Measurements from ENCODE around the gene ACBD6. TPM values are rescaled to one million over a fixed set of nuclear protein-coding genes. Genes with fewer than 3 reads are reported as not detected.
A peak's percentile ranks its signal among the peaks of the same experiment; 100 is the strongest.
"Not testable (repeated sequence)": the region's sequence is repeated elsewhere in the genome, so short reads cannot be mapped to it uniquely, and the experiment has no call there.

Gene ACBD6
- total RNA-seq, 3 donors from 2014 or later: 42.6 to 50.1 (median 48.8) TPM

DNA sequence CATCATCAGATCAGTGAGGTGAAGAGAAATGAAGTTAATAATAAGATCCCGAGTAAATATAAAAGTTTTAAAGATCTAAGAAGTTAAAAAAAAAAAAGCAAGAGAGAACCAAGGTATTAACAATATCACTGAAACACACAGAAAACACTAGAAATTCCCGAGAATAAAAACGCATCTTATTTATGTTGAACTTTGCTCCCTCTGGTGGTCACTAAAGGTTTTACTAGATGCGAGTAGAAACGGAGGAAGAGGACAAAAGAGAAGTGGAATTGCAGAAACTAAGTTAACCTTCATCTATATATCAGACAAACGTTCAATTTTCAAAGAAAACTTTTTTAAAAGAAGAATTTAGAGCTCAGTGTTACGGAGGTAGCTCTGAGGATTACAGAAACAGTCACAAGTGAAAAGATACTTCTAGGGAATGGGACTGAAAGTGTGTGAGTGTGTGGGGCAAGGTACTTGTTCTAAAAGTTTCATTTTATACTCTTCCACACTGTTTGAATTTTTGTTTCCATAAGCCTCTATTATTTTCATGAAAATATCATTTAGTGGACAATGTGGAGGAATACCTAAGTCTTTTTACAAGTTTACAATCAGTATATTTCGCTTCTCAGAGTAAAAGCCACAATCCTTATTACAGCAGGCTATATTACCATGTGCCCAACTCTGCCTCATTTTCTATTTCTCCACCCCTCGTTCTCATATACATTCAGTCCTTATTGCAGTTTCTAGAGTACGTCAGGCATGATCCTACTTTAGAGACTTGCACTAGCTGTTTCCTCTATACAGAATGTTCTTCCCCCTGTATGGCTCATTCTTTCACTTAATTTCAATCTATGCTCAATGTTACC, 19.7 kb downstream of the ACBD6 start:
- no peak overlapping the region for H3K4me3 ChIP-seq
- intact Hi-C loops (cut with DNase I; ENCODE audit: low total_unique reads): no loop called here
- no peak for DNase-seq (ENCODE audit: low spot score in 2 of 2)
- no peaks in the 10 kb centered on the region for H3K4me1 ChIP-seq
- H3K27ac ChIP-seq: no peak overlapping the region
- H3K36me3 ChIP-seq: peaks cover 8% of the 10 kb centered on the region
- TF ChIP-seq, protein P1, sequence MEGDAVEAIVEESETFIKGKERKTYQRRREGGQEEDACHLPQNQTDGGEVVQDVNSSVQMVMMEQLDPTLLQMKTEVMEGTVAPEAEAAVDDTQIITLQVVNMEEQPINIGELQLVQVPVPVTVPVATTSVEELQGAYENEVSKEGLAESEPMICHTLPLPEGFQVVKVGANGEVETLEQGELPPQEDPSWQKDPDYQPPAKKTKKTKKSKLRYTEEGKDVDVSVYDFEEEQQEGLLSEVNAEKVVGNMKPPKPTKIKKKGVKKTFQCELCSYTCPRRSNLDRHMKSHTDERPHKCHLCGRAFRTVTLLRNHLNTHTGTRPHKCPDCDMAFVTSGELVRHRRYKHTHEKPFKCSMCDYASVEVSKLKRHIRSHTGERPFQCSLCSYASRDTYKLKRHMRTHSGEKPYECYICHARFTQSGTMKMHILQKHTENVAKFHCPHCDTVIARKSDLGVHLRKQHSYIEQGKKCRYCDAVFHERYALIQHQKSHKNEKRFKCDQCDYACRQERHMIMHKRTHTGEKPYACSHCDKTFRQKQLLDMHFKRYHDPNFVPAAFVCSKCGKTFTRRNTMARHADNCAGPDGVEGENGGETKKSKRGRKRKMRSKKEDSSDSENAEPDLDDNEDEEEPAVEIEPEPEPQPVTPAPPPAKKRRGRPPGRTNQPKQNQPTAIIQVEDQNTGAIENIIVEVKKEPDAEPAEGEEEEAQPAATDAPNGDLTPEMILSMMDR (IDR thresholded peaks at IDR 0.05): peak; percentile 45 to 57 (median 55)
- TF ChIP-seq POLR2A (IDR thresholded peaks at IDR 0.05): no peak
- TF ChIP-seq POLR2AphosphoS5 (IDR thresholded peaks at IDR 0.05): no peak
- no peaks in the 10 kb centered on the region for H3K9me3 ChIP-seq
- no peaks in the 10 kb centered on the region for H3K27me3 ChIP-seq

DNA sequence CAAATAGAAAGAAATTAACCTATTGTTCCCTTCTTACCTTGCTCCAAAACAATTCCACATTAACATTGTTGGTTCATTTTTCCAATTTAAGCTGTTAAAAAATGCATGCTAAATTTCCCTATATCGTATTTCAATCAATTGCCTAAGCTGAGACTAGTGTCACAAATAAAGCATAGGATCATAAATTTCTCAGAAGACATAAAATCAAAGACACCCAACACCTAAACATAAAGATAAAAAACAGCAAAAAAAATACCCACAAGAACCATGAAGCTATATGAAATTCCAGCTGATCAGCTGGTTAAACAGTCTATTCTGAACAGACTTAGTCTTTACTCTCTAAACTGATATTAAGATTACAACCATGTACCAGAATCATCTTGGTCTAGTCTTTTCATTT, 32.3 kb downstream of the ACBD6 start:
- no peak overlapping the region for H3K27ac ChIP-seq
- DNase-seq (ENCODE audit: low spot score in 2 of 2): no peak
- H3K36me3 ChIP-seq: no peaks in the 10 kb centered on the region
- intact Hi-C loops (cut with DNase I; ENCODE audit: low total_unique reads): no loop called here
- peaks cover 0 to under 1% of the 10 kb centered on the region in 2 donors for H3K9me3 ChIP-seq
- H3K4me3 ChIP-seq: no peak overlapping the region
- H3K4me1 ChIP-seq: no peaks in the 10 kb centered on the region
- no peaks in the 10 kb centered on the region for H3K27me3 ChIP-seq
- TF ChIP-seq POLR2AphosphoS5 (IDR thresholded peaks at IDR 0.05) (no peak), POLR2A (IDR thresholded peaks at IDR 0.05) (no peak)
- TF ChIP-seq, protein P1 (IDR thresholded peaks at IDR 0.05): no peak

DNA sequence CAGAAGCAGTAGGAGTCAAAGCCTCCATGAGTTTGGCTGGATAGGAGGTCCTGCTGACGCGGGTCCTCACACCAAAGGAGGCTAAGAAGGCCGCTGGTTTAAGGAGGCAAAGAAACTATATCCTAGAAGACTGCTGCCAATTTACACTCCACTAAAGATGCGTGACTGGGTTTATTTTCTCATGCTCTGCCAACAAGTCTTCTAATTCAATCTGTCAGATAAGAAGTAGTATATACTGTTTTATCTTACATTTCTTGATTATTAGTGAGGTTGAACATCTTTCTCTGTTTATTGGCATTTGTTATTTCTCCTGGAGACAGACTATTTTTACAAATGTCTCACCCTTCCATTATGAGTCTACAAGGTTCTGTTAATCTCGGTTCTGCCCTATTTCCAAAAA, 34.1 kb downstream of the ACBD6 start:
- Histone ChIP-seq H3K27me3 (no peaks in the 10 kb centered on the region), H3K4me3 (no peak overlapping the region), H3K4me1 (no peaks in the 10 kb centered on the region), H3K9me3 (peaks cover 10 to 17% of the 10 kb centered on the region in 2 donors), H3K27ac (no peak overlapping the region), H3K36me3 (no peaks in the 10 kb centered on the region)
- no peak for TF ChIP-seq POLR2AphosphoS5 (IDR thresholded peaks at IDR 0.05)
- TF ChIP-seq, protein P1 (IDR thresholded peaks at IDR 0.05): no peak
- no peak for TF ChIP-seq POLR2A (IDR thresholded peaks at IDR 0.05)
- intact Hi-C loops (cut with DNase I; ENCODE audit: low total_unique reads): no loop called here
- DNase-seq (ENCODE audit: low spot score in 2 of 2): no peak

DNA sequence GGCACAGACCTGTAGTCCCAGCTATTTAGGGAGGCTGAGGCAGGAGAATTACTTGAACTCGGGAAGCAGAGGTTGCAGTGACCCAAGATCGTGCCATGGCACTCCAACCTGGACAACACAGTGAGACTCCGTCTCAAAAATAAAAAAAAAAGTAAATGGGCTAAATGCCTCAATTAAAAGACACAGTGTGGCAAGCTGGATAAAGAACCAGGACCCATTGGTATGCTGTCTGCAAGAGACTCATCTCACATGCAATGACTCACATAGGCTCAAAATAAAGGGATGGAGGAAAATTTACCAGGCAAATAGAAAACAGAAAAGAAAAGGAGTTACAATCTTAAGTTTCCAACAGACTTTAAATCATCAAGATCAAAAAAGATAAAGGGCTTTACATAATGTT, 40.3 kb downstream of the ACBD6 start:
- H3K27ac ChIP-seq: no peak overlapping the region
- H3K9me3 ChIP-seq: peaks cover 23 to 39% of the 10 kb centered on the region in 2 donors
- H3K4me3 ChIP-seq: no peak overlapping the region
- TF ChIP-seq, protein P1 (IDR thresholded peaks at IDR 0.05): no peak
- TF ChIP-seq POLR2AphosphoS5 (IDR thresholded peaks at IDR 0.05): no peak
- TF ChIP-seq POLR2A (IDR thresholded peaks at IDR 0.05): no peak
- intact Hi-C loops (cut with DNase I; ENCODE audit: low total_unique reads): no loop called here
- no peaks in the 10 kb centered on the region for H3K4me1 ChIP-seq
- no peaks in the 10 kb centered on the region for H3K27me3 ChIP-seq
- no peaks in the 10 kb centered on the region for H3K36me3 ChIP-seq
- no peak for DNase-seq (ENCODE audit: low spot score in 2 of 2)

DNA sequence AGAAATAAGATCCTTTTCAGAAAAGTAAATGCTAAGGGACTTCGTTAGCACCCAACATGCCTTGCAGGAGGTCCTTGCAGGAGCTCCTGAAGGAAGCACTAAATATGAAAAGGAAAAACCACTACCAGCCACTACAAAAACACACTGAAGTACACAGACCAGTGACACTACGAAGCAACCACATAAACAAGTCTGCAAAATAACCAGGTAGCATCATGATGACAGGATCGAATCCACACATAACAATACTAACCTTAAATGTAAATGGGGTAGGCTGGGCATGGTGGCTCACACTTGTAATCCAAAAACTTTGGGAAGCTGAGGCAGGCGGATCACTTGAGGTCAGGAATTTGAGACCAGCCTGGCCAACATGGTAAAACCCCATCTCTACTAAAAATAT, 40.7 kb downstream of the ACBD6 start:
- H3K4me1 ChIP-seq; H3K4me3 ChIP-seq; DNase-seq (ENCODE audit: low spot score in 2 of 2); H3K27me3 ChIP-seq; H3K27ac ChIP-seq; intact Hi-C loops (cut with DNase I; ENCODE audit: low total_unique reads); H3K36me3 ChIP-seq: not testable (repeated sequence)
- H3K9me3 ChIP-seq: peaks cover 23 to 39% of the 10 kb centered on the region in 2 donors

Measured in breast epithelium (tissue), 4 donors.